HepG2 (cell line): Measurements from ENCODE around the gene THADA. TPM values are rescaled to one million over a fixed set of nuclear protein-coding genes. Genes with fewer than 3 reads are reported as not detected.
A peak's percentile ranks its signal among the peaks of the same experiment; 100 is the strongest.

ENCODE experiments used
- ATF4 ChIP-seq, 2 experiments: fragments of 450-650 bp in 1 of 2; sonication (generic) in 1 of 2; formaldehyde crosslinking; IDR thresholded peaks; 2 replicates each; pipeline versions ENCODE4 v1.5.0 to v1.8.0; 2020 to 2022; ENCODE audit warnings: mild to moderate bottlenecking in 1 of 2, missing genetic modification reagents in 1 of 2
- ATF7-NPFF ChIP-seq: sonication (generic); formaldehyde crosslinking; IDR thresholded peaks from 2 replicates; pipeline ENCODE4 v1.8.1; 2023; ENCODE audit warnings: mild to moderate bottlenecking, low read depth, missing genetic modification reagents, moderate library complexity
- BATF2 ChIP-seq: sonication (generic); formaldehyde crosslinking; IDR thresholded peaks from 2 replicates; pipeline ENCODE4 v1.8.0; 2022; ENCODE audit warnings: mild to moderate bottlenecking, missing genetic modification reagents, moderate library complexity
- CREB3 ChIP-seq: sonication (generic); formaldehyde crosslinking; IDR thresholded peaks from 2 replicates; pipeline ENCODE4 v1.5.0; 2020; ENCODE audit warnings: missing genetic modification reagents
- FOSL1 ChIP-seq: sonication (generic); formaldehyde crosslinking; IDR thresholded peaks from 2 replicates; pipeline ENCODE4 v1.9.0; 2021; ENCODE audit warnings: missing genetic modification reagents, borderline replicate concordance
- FOXP1 ChIP-seq, 2 experiments: fragments of 450-650 bp in 1 of 2; IDR thresholded peaks; 2 replicates each; pipeline ENCODE4 v1.6.1; 2017 to 2018; ENCODE audit warnings: antibody characterized with exemption in 1 of 2
- MTA1 ChIP-seq: sonication (generic); formaldehyde crosslinking; IDR thresholded peaks from 2 replicates; pipeline ENCODE4 v1.4.0; 2020; ENCODE audit warnings: missing genetic modification reagents, mild to moderate bottlenecking, borderline replicate concordance
- PCBP1 ChIP-seq: fragments of 200-400 bp; formaldehyde crosslinking; IDR thresholded peaks from 2 replicates; pipeline ENCODE4 v1.6.1; 2017; ENCODE audit warnings: mild to moderate bottlenecking, low read depth, low read length, borderline replicate concordance
- POLR2A ChIP-seq, 2 experiments: IDR thresholded peaks; 2 replicates each; pipeline ENCODE4 v1.6.1; 2011; ENCODE audit warnings: low read depth in 2 of 2, low read length in 2 of 2, mild to moderate bottlenecking in 1 of 2, moderate library complexity in 1 of 2; ENCODE audit not compliant: insufficient read depth in 1 of 2
- SALL1 ChIP-seq: sonication (generic); formaldehyde crosslinking; IDR thresholded peaks from 2 replicates; pipeline ENCODE4 v1.8.0; 2022; ENCODE audit warnings: mild to moderate bottlenecking, missing genetic modification reagents
- SNAI1 ChIP-seq: sonication (generic); formaldehyde crosslinking; IDR thresholded peaks from 2 replicates; pipeline ENCODE4 v1.5.0; 2020; ENCODE audit warnings: mild to moderate bottlenecking, missing genetic modification reagents, borderline replicate concordance
- ZNF205 ChIP-seq: IDR thresholded peaks from 2 replicates; pipeline ENCODE4 v1.6.1; 2018; ENCODE audit warnings: missing biosample characterization, missing genetic modification reagents
- ZNF550 ChIP-seq: sonication (generic); formaldehyde crosslinking; IDR thresholded peaks from 2 replicates; pipeline ENCODE4 v1.4.0; 2020; ENCODE audit warnings: mild to moderate bottlenecking, missing genetic modification reagents, borderline replicate concordance
- ZNF629 ChIP-seq: sonication (generic); formaldehyde crosslinking; conservative IDR thresholded peaks from 2 replicates; pipeline ENCODE4 v1.5.0; 2020; ENCODE audit warnings: missing genetic modification reagents
- ZNF674 ChIP-seq: sonication (generic); formaldehyde crosslinking; IDR thresholded peaks from 2 replicates; pipeline ENCODE4 v1.5.0; 2020; ENCODE audit warnings: low read depth, mild to moderate bottlenecking, missing genetic modification reagents
- ZNF7 ChIP-seq: IDR thresholded peaks from 2 replicates; pipeline ENCODE4 v1.6.1; 2016; ENCODE audit warnings: missing biosample characterization, missing genetic modification reagents
- ZNF775 ChIP-seq: sonication (generic); formaldehyde crosslinking; IDR thresholded peaks from 2 replicates; pipeline ENCODE4 v1.4.0; 2020; ENCODE audit warnings: missing genetic modification reagents, mild to moderate bottlenecking, moderate library complexity, borderline replicate concordance
- ZSCAN25 ChIP-seq: sonication (generic); formaldehyde crosslinking; IDR thresholded peaks from 2 replicates; pipeline ENCODE4 v1.8.0; 2022; ENCODE audit warnings: mild to moderate bottlenecking, missing genetic modification reagents
- polyA plus RNA-seq, 8 experiments: library from polyadenylated mRNA; depleted of rRNA in 3 of 8; stranded (reverse) in 7 of 8; unstranded in 1 of 8; fragments of >200 nt; fragmentation: Illumina TruSeq in 4 of 8; extraction: Trizol in 4 of 8; gene quantifications; 2 replicates each; pipeline versions ENCODE4 v1.2.1 to v1.2.3, GENCODE V29; 2011 to 2016; ENCODE audit warnings: low read depth in 4 of 8, missing spikeins in 1 of 8, mixed read lengths in 1 of 8; ENCODE audit not compliant: insufficient read depth in 1 of 8
- total RNA-seq, 5 experiments: library from RNA; depleted of rRNA; stranded (reverse); fragments of >200 nt; fragmentation: Illumina TruSeq; extraction: Trizol; gene quantifications; 2 replicates each; pipeline ENCODE4 v1.2.3, GENCODE V29; 2016; ENCODE audit warnings: low read depth in 1 of 5
- TF ChIP-seq, protein P1 (sequence below): sonication (generic); formaldehyde crosslinking; IDR thresholded peaks from 2 replicates; pipeline ENCODE4 v1.8.0; 2022; ENCODE audit warnings: missing genetic modification reagents, low read depth, mild to moderate bottlenecking, borderline replicate concordance
- TF ChIP-seq, protein P2 (sequence below): sonication (generic); formaldehyde crosslinking; IDR thresholded peaks from 2 replicates; pipeline ENCODE4 v1.5.1; 2020; ENCODE audit warnings: mild to moderate bottlenecking, missing genetic modification reagents
- TF ChIP-seq, protein P3 (sequence below): sonication (generic); formaldehyde crosslinking; IDR thresholded peaks from 2 replicates; pipeline ENCODE4 v1.4.0; 2020; ENCODE audit warnings: missing genetic modification reagents

THADA gene
- total and polyA plus RNA-seq, 2 of the 13 experiments (the other 11 are each of a cell fraction or from before 2014, with no cell fraction given) = 12.7 to 21.7 TPM

GRCh38 chr2:43225093-43225787 lies 370.6 kb downstream of the THADA start (continued):
- TF ChIP-seq CREB3 (CRISPR knock-in tag) (peak; percentile 60; the same call in 1 of the 2 replicates), BATF2 (CRISPR knock-in tag) (peak; percentile 54; the same call in 1 of the 2 replicates), ZNF550 (CRISPR knock-in tag) (no peak), ZNF629 (CRISPR knock-in tag) (0 out of 2 replicates have a peak, but pooled peaks have one; percentile 18), ATF7-NPFF (CRISPR knock-in tag) (peak; percentile 52; the same call in 1 of the 2 replicates), ATF4 (CRISPR knock-in tag; IDR thresholded peaks at IDR 0.05) (no peak; a peak in 1 of 4 replicates), FOSL1 (CRISPR knock-in tag) (0 out of 2 replicates have a peak, but pooled peaks have one; percentile 29), ZNF205 (CRISPR knock-in tag) (no peak), SNAI1 (no peak), POLR2A (IDR thresholded peaks at IDR 0.05; ENCODE audit: insufficient read depth in 1 of 2, low read depth in 2 of 2, low read length in 2 of 2) (no peak), ZNF775 (CRISPR knock-in tag) (no peak), PCBP1 (no peak), FOXP1 (IDR thresholded peaks at IDR 0.05) (no peak), FOXP1 (CRISPR knock-in tag; IDR thresholded peaks at IDR 0.05) (no peak), MTA1 (CRISPR knock-in tag) (no peak; the same call in 1 of the 2 replicates), ZNF674 (CRISPR knock-in tag) (no peak; the same call in 1 of the 2 replicates), ZNF7 (CRISPR knock-in tag) (no peak), ZSCAN25 (CRISPR knock-in tag) (no peak; the same call in 1 of the 2 replicates), SALL1 (CRISPR knock-in tag) (peak; percentile 69)
- TF ChIP-seq, protein P1, sequence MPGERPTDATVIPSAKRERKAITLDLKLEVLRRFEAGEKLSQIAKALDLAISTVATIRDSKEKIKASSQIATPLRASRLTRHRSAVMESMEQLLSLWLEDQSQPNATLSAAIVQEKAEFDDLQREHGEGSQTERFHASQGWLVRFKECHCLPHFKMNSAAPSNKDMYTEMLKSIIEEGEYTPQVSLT (CRISPR knock-in tag) = no peak
- TF ChIP-seq, protein P2, sequence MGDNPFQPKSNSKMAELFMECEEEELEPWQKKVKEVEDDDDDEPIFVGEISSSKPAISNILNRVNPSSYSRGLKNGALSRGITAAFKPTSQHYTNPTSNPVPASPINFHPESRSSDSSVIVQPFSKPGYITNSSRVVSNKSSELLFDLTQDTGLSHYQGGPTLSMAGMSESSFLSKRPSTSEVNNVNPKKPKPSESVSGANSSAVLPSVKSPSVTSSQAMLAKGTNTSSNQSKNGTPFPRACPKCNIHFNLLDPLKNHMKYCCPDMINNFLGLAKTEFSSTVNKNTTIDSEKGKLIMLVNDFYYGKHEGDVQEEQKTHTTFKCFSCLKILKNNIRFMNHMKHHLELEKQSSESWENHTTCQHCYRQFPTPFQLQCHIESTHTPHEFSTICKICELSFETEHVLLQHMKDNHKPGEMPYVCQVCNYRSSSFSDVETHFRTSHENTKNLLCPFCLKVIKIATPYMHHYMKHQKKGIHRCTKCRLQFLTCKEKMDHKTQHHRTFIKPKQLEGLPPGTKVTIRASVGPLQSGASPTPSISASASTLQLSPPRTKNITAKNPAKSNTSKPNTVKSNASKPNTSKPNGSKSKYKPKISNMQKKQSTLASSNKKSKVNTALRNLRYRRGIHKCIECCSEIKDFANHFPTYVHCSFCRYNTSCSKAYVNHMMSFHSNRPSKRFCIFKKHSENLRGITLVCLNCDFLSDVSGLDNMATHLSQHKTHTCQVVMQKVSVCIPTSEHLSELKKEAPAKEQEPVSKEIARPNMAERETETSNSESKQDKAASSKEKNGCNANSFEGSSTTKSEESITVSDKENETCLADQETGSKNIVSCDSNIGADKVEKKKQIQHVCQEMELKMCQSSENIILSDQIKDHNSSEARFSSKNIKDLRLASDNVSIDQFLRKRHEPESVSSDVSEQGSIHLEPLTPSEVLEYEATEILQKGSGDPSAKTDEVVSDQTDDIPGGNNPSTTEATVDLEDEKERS (CRISPR knock-in tag) = no peak
- TF ChIP-seq, protein P3, sequence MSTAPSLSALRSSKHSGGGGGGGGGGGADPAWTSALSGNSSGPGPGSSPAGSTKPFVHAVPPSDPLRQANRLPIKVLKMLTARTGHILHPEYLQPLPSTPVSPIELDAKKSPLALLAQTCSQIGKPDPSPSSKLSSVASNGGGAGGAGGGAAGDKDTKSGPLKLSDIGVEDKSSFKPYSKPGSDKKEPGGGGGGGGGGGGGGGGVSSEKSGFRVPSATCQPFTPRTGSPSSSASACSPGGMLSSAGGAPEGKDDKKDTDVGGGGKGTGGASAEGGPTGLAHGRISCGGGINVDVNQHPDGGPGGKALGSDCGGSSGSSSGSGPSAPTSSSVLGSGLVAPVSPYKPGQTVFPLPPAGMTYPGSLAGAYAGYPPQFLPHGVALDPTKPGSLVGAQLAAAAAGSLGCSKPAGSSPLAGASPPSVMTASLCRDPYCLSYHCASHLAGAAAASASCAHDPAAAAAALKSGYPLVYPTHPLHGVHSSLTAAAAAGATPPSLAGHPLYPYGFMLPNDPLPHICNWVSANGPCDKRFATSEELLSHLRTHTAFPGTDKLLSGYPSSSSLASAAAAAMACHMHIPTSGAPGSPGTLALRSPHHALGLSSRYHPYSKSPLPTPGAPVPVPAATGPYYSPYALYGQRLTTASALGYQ (CRISPR knock-in tag) = peak; percentile 20; the same call in 1 of the 2 replicates
